ENCODE measurements around the gene BDH2.

Gene BDH2

DNA sequence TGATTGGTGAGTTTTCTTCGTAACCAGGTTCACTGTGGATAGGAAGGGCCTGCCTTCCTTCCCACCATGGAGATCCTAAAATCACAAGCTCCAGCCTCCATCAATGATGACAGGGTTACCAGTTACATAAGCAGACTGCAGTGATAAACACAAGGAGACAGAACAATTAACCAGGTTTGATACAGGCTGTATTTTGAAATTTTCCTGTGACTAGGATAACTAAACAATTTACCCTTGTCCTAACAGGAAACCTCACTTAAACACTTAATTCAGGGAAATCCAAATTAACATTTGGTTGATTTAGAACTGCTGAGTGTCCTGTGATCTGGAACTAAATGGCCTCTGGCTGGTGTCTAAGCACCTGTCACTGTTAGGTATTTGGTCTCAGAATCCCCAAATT, 20.0 kb downstream of the BDH2 start:
- DNase-seq, result no peak

DNA sequence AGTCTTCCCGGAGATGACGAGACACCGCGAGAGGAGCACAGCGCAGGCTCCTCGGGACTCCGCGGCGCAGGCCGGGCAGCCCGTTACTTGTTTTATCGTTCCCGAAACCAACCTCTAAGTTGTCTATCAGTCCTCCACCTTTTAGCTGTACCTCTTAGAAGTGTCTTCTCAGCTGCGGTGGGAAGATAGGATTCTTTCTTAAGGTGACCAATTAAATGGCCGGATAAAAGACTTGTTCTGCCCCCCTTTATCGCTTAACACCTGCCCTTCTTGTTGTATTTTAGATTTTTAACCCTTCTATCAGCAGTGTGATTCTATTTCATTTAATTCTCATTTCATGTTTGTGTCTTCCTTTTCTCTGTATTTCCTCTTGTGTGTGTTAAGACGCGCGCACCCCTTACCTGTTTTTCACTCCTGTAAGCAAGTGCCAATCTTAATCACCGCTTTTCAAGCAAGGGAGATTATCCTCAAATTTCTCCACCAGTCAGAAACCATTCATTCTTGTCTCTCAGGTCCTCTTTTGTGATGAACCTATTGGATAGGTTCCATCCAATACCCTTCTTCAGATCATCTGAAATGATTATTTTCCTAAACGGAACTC, 22.8 kb downstream of the BDH2 start, which contains the start of gene SLC9B2:
SLC9B2 (minus strand) TSS at position 15 of the 601 bp plus-strand sequence. CDS start 9,211 bp downstream, outside the sequence.
- peak in 1 of 5 donors; percentile 67 for DNase-seq

DNA sequence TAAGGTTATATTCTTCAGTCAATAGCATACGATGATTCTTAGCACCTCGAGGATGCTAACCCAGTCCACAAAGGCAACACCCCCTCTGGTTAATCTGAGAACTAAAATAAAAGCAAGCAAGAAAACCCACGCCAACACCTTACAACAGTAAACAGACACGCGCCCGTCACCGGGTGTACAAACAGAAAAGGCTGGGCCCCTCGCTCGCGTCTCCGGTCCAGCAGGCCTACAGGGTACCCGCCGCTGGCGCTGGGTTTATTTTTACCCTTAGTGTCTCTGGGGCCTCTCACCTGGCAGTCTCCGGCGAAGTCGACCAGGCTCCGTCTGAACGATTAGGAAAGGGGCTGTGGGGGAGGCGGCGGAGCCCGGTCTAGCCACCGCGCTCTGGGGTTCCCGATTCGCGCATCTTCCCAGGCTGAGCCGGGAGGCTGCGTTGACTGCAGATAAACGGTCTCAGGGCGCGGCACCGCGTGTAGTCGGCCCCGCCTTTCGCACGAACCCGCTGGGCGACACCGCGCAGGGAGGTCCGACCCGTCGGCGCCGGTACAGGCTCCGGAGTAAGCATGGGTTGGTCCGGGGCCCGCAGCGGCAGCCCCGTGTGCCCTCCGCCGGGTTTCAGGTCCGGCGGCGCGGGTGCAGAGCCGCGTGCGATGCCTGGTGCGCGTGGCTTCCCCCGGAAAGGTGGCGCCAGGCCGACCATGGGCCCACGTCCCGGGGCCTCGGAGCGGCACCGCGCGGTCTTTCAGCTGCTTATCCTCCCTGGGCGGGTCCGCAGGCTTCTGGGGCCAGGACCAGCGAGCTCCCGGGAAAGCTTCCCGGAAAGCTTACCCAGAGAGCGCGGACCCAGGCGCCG, 23.5 kb downstream of the BDH2 start:
- peak; percentile 26 to 68 (median 41) for DNase-seq

DNA sequence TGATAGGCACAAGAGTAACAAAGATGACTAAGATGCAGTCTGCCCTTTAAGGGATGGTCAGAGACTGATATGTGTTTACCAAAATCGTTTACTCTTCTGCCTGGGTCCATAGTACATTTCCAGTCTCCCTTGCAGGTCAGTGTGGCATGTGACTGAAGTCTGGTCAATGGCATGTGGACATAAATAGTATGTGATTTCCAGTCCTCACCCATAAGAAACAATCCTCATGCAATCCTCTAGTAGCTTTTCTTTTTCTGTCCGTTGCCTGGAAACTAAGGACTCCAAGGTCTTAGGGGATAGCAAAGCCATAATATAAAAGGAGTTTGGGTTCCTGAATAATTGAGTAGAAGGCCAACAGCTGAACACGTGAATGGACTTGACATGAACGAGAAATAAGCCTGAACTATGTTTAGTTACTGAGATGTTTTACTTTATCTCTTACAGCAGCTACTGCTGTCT, 24.2 kb downstream of the BDH2 start:
- DNase-seq, result no peak

DNA sequence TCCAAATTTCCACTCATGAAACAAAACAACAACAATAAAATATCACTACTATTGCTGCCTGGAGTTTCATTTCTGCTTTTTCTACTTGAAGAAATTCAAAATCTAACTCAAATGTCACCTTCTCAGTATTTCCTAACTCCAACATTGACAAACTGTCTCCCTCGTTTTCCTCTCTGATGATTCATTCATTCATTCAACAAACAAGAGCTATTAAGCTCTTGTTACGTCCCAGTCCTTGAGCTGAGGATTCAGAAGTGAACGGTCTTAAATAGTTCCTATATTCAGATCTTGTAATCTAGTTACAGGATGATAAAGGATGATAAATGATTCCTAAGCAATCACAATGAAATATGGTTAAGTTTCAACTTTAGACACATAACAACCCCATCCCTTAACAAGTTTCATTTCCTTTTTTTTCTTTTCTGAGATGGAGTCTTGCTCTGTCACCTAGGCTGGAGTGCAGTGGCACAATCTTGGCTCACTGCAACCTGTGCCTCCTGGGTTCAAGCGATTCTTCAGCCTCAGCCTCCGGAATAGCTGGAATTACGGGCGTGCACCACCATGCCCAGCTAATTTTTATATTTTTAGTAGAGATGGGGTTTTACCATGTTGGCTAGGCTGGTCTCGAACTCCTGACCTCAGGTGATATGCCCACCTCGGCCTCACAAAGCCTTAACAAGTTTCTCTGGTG, 24.7 kb downstream of the BDH2 start:
- no peak for DNase-seq

DNA sequence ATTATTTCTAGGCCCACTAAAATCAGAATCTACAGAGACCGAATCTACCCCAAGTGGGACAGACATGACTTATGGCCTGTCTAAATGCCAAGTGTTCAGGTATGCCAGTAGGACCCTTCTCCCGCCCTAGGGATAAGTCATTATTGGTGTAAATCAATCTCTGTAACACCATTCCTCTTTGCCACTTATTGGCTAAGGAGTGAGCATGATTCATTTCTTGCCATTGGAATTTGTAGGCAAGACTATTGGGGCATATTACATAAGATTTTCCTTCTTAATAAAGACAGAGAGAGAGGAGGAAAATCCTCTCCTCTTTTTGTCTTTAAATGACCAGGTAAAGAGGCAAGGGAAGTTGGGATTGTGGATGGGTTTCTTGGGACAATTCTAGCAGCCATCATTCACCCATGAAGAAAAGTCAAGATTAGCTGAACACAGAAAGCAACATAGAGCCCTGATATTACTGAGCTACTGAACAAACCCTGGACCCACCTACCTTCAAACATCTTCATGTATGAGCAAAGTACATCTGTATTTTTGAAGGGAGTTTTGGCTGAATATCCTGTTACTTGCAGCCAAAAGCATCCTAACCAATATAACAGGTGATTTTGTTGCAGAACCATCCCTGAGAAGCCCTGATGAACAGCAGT, 25.7 kb downstream of the BDH2 start:
- no peak for DNase-seq

DNA sequence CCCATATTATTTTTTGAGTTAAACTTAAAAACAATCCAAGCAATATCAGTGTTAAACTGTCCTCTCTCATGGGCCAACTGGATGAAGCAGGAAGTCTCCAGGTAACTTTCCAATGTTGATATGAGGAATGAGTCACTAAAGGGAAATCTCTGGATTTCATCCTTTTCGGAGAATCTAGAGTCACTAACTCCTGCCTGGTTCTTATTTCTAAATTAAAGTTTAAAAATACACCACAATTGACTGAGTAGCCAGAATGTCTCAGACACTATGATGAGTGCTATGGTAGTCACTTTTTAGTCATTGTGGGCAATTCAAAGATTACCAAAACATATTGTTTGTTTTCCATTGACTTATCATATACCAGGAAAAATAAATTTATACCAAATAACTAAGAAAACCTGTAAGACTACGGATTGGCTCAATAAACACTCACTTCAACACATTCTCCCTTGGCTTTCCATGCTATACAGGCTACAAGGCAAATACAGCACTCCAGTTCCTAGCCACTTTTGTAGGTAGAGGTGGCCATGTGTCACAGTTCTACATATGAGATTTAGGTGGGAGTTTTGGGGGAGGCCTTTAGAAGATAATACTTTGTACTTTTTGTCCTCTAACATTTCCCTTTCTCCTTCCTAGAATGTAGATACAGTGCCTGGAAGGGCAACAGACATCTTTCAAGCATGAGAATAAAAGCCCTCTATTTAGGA, 31.6 kb downstream of the BDH2 start:
- DNase-seq, result no peak

DNA sequence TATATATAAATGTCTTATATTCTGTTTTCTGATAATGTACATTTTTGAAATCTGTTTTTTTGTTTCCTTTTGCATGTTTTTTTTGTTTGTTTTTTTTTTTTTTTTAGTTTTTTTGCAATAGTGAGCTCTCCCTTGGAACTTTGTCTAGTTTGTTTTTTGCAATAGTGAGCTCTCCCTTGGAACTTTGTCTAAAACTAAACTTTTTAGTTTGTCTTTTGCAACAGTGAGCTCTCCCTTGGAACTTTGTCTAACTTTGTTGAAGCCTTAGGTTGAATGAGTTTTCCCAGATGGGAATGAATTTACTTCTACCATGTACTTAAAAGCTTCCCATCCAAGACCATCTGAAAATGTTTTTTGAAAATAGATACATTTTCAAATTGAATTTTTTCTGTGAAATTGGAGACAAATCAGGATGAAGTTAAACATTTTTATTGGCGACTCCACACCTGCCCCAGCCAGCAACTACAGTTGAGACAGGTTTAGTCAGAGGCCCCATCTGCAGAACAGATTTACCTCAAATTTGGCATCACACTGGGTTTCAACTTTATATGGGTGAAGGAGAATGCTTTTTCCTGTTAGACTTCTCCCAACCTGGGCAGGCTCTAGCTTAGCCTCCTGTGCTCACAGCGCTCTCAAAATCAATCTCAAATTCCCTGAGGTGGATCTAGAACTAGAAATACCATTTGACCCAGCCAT, 39.0 kb downstream of the BDH2 start:
- no peak for DNase-seq

DNA sequence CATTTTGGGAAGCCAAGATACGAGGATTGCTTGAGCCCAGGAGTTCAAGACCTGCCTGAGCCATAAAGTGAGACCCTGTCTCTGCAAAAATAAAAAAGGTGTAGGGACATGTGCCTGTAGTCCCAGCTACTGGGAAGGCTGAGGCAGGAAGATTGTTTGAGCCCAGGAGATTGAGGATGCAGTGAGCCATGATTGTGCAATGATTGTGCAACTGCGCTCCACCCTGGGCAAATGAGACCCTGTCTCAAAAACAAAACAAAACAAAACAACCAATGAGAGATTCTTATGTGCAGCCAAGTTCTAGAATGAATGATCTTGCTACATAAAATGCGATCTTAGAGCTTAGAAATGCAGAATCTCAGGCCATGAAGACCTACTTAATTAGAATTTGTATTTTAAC, 45.6 kb downstream of the BDH2 start:
- no peak for DNase-seq

DNA sequence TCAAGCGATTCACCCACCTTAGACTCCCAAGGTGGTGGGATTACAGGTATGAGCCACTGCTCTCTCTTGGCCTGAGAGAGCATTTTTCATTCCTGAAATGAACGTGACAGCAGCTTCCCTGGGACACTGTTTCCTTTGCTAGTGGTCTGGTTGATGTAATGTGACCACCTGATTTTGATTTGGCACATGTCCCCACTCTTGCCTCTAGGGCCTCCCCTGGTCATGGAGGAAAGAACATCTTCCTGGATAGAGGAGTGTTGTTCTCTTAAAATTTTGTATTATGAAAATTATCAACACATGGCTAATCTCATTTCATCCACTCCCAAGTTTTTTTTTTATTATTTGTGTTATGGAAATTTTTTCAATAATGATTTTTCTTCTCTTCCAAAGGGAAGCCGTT, 46.9 kb downstream of the BDH2 start:
- no peak for DNase-seq

DNA sequence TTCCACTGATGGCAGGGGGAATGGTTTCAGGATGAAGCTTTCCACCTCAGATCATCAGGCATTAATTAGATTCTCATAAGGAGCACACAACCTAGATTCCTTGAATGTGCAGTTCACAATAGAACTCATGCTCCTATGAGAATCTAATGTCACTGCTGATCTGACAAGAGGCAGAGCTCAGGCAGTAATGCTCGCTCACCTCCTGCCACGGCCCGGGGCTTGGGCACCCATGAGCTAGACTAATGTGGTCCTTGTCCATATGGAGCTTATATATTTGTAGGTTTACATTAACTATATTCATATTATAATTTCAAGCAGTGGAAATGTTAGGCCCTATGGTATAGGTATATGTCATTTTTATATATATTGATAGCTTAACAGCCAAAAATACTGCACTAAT, 47.5 kb downstream of the BDH2 start:
- no peak for DNase-seq

DNA sequence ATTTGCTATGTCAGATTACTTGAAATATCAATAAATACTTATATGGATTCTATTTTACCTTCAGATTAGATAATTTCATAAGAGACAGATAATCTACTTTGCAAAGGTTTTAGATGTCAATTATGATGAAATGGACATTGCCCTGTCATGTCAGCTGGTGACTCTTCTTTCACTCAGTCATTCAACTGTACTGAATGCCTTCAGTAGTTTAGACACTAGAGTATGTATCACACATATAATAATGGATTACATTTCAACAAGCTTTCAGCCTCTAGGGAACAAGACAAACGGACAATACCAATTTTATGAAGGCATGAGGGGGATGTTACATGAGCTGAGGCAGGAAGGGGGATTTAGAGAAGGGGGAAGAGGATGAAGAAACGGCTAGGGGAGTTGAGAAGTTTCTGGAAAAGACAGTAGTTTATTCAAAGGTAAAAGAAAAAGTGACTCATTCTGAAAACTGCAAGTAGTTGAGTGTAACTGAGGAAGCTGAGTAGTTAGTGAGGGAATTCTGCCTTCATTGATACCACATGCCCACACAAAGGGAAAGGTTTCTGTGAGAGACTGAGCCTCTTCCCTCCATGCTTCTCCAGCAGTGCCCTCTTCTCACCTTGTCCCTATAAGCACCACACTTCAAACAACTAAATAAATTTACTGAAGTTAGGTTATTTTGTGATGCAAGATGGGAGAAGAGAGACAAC, 48.7 kb downstream of the BDH2 start:
- DNase-seq, result no peak

DNA sequence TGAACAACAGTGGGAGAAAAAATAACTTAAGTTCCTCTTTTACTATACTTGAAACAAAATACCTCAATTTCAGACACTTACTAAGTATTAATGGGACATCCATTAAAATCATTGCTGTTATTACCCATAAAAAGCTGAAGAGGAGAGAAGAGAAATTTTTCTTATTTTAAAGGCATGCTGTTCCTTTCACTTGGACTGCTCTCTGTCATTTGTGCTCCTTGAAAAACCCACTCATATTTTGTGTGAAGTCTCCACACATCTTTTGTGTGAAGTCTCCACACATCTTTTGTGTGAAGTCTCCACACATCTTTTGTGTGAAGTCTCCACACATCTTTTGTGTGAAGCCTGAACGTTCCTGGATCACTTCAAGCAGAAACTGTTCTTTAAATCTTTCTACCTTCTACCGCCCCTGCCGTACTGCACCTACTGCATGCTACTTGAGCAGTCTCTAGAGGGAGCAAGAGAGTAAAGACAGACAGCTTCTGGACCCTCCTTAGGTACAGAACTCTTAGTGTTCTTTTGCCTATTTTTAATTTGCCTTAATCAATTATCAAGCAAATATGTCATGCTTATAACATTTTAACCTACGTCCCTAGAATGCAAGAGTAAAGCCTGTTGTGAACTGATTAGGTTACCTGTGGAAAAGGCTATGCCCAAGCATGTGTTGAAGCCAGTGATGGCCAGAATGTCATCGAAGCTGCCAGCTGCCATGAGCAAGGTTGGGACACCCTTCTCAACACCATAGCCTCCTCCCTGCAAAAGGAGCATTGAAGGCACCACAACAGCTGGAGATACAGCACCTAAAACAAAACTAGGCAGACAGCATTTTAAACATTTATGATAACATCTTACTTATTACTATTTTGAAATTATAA, 53.0 kb downstream of the BDH2 start:
- peak in 4 of 5 donors; percentile 3 to 51 (median 16) for DNase-seq

DNA sequence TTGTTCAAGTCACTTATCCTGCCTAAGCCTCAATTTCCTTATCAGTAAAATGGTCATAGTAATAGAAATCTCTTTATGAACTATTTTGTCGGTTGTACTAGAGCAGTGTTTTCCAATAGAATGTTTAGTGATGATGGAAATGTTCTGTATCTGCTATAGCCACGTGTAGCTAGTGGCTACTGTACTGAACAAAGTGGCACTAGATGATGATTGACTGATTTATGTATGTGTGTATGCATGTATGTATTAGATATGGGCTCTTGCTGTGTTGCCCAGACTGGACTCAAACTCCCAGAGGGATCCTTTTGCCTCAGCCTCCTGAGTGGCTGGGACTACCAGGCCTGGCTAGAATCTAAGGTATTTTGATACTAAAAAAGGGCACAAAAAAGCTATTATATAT, 55.5 kb downstream of the BDH2 start:
- DNase-seq, result no peak

DNA sequence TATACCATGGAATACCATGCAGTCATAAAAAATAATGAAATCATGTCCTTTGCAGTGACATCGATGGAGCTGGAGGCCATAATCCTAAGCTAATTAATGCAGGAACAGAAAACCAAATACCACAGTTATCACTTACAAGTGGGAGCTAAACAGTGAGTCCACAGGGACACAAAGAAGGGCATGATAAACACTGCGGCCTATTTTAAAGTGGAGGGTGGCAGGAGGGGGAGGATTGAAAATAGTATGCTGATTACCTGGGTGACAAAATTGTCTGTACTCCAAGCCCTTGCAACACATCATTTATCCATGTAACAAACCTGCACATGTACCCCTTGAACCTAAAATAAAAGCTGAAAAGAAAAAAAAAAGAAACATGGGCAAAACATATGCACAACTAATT, 63.5 kb downstream of the BDH2 start:
- DNase-seq, result no peak

DNA sequence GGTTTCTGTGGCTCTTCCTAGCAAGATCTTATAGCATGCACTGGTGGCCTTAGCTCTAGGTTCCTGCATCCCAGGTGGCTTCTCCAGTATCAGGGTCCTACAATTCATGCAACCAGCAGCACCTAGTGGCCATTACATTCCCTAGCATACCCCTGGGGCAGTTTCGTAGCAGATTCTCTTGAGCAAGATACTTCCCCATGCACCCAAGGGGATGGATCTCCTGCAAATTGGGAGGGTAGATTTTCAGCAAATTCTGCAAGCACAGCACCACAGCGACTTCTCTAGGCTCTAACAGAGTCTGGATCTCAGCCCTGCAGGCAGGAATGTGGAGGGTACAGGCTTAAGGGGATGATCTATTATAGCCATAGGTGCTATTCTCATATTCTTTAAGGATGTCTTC, 67.1 kb downstream of the BDH2 start:
- DNase-seq, result peak in 1 of 5 donors; percentile 20

DNA sequence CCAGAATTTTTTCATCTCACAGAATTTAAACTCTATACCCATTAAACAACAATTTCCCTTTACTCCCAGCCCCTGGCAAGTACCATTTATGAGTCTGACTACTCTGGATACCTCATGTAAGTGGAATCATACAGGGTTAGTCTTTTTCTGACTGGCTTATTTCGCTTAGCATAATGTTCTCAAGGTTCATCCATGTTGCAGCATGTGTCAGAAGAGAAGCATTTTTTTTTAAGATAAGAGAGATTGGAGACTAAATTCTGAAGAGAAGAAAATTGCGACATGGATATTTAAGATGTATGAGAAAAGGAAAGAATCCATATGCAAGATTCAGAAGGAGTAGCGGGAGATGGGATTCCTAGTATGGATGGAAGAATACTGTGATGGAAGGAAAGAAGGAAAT, 68.8 kb downstream of the BDH2 start:
- DNase-seq, result no peak

DNA sequence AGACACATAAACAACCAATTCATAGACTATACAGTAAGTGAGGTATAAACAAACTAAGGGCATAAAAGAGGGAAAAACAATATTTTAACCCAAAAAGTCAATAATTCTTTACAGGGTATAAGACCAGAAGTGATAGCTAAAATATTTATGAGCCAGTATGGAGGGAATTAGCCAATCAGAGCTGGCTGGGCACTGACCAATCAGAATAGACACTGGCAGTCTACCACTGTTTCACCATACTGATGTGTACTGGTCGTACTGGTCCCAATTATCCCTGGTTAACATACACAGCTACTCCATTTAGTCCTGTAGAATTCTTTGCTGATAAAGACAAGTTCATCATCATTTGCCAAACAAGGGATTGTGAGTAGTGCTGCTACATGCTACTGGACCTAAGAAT, 70.3 kb downstream of the BDH2 start:
- DNase-seq, result no peak
